IMR-90 (cell line): ENCODE data around the gene CALHM3.

Experiments used
- BHLHE40 ChIP-seq: fragments of 150-350 bp; IDR thresholded peaks from 2 replicates; pipeline ENCODE4 v1.6.1; 2016; ENCODE audit warnings: mild to moderate bottlenecking, low read depth, low read length
- CEBPB ChIP-seq: IDR thresholded peaks from 2 replicates; pipeline ENCODE4 v1.6.1; 2012; ENCODE audit warnings: low read depth, low read length, improper control_type of control experiment
- CTCF ChIP-seq: conservative IDR thresholded peaks from 2 replicates; pipeline ENCODE4 v1.5.1; 2012; ENCODE audit warnings: mild to moderate bottlenecking, low read depth, low read length, improper control_type of control experiment
- ELK1 ChIP-seq: fragments of 150-350 bp; IDR thresholded peaks from 2 replicates; pipeline ENCODE4 v1.6.1; 2016; ENCODE audit warnings: low read depth, mild to moderate bottlenecking, low read length, moderate library complexity, borderline replicate concordance
- MAFK ChIP-seq: IDR thresholded peaks from 2 replicates; pipeline ENCODE4 v1.6.1; 2012; ENCODE audit warnings: low read depth, low read length, improper control_type of control experiment
- MAZ ChIP-seq: IDR thresholded peaks from 2 replicates; pipeline ENCODE4 v1.6.1; 2012; ENCODE audit warnings: low read depth, mild to moderate bottlenecking, low read length, improper control_type of control experiment, moderate library complexity, borderline replicate concordance
- MXI1 ChIP-seq: IDR thresholded peaks from 2 replicates; pipeline ENCODE4 v1.6.1; 2012; ENCODE audit warnings: low read depth, mild to moderate bottlenecking, low read length, moderate library complexity, borderline replicate concordance
- POLR2A ChIP-seq: IDR thresholded peaks from 2 replicates; pipeline ENCODE4 v1.6.1; 2012; ENCODE audit warnings: mild to moderate bottlenecking, low read depth, low read length
- RAD21 ChIP-seq: IDR thresholded peaks from 2 replicates; pipeline ENCODE4 v1.6.1; 2012; ENCODE audit warnings: low read length, improper control_type of control experiment
- RCOR1 ChIP-seq: IDR thresholded peaks from 2 replicates; pipeline ENCODE4 v1.6.1; 2012; ENCODE audit warnings: mild to moderate bottlenecking, low read length, improper control_type of control experiment; ENCODE audit not compliant: insufficient replicate concordance
- RFX5 ChIP-seq: IDR thresholded peaks from 2 replicates; pipeline ENCODE4 v1.8.0; 2012; ENCODE audit warnings: low read depth, mild to moderate bottlenecking, low read length, moderate library complexity

GRCh38 chr10:103470761-103471653 lies 8.0 kb downstream of the CALHM3 start:
- TF ChIP-seq CTCF (no peak), CEBPB (no peak), POLR2A (no peak), BHLHE40 (no peak), ELK1 (no peak), RAD21 (no peak), RFX5 (no peak), MAZ (no peak; the same call in 1 of the 2 replicates), MAFK (no peak), MXI1 (no peak), RCOR1 (no peak)
